Natural killer cell (primary cell): Measurements from ENCODE around the gene BPIFB1. TPM values are rescaled to one million over a fixed set of nuclear protein-coding genes. Genes with fewer than 3 reads are reported as not detected.

Source experiments
- ATAC-seq, 3 donors: fragments of 150-1000 bp in 2 of 3; fragments of 200-7000 bp in 1 of 3; cut with Tn5 transposase; 1 replicate in 1 of 3; 2 replicates in 2 of 3; pipeline ENCODE4 v1.10.0; 2021; ENCODE audit warnings: mild to moderate bottlenecking in 2 of 3, moderate library complexity in 2 of 3
- DNase-seq, 2 donors: peaks; one replicate each; pipeline versions ENCODE4 v3.0.0 to v3.0.0-alpha.2; 2013 to 2021; ENCODE audit warnings: mixed read lengths in 1 of 2
- H3K27ac ChIP-seq: one replicate; pipeline ENCODE4 v1.5.1; 2013; ENCODE audit warnings: mild to moderate bottlenecking, low read length
- H3K27me3 ChIP-seq: one replicate; pipeline ENCODE4 v1.6.1; 2013; ENCODE audit warnings: low read length; ENCODE audit not compliant: control insufficient read depth, insufficient read depth
- H3K36me3 ChIP-seq: one replicate; pipeline ENCODE4 v1.6.1; 2013; ENCODE audit warnings: low read length; ENCODE audit not compliant: control insufficient read depth, insufficient read depth
- H3K4me1 ChIP-seq: one replicate; pipeline ENCODE4 v1.6.1; 2013; ENCODE audit warnings: low read length; ENCODE audit not compliant: control insufficient read depth, insufficient read depth
- H3K4me3 ChIP-seq: one replicate; pipeline ENCODE4 v1.5.1; 2013; ENCODE audit warnings: low read length
- H3K9me3 ChIP-seq: one replicate; pipeline ENCODE4 v1.6.1; 2013; ENCODE audit warnings: low read length; ENCODE audit not compliant: control insufficient read depth, insufficient read depth
- H3K27ac Mint-ChIP-seq, 2 donors: one replicate each; pipeline ENCODE4 v1.8.0; 2022; ENCODE audit warnings: mild to moderate bottlenecking in 2 of 2, mixed read lengths in 2 of 2, moderate library complexity in 1 of 2
- H3K27me3 Mint-ChIP-seq, 2 donors: one replicate each; pipeline ENCODE4 v1.8.0; 2022; ENCODE audit warnings: low read depth in 2 of 2, mixed read lengths in 2 of 2
- H3K36me3 Mint-ChIP-seq: one replicate; pipeline ENCODE4 v1.8.0; 2022; ENCODE audit warnings: mixed read lengths
- H3K4me1 Mint-ChIP-seq, 2 donors: one replicate each; pipeline ENCODE4 v1.8.0; 2022; ENCODE audit warnings: mixed read lengths in 2 of 2
- H3K4me3 Mint-ChIP-seq: one replicate; pipeline ENCODE4 v1.8.0; 2022; ENCODE audit warnings: mild to moderate bottlenecking, moderate library complexity, mixed read lengths
- H3K9me3 Mint-ChIP-seq, 2 donors: one replicate each; pipeline ENCODE4 v1.8.0; 2022; ENCODE audit warnings: mixed read lengths in 2 of 2
- CTCF ChIP-seq: fragments of 200-600 bp; IDR thresholded peaks from one replicate; pipeline ENCODE4 v1.8.0; 2022; ENCODE audit warnings: antibody characterized with exemption
- WGBS: methylation state at CpG from one replicate; pipeline ENCODE4 v1.1.7; 2013; ENCODE audit warnings: missing lambda C conversion rate; ENCODE audit not compliant: insufficient coverage; 5-methylcytosine and 5-hydroxymethylcytosine counted together
- intact Hi-C: fragments of 100-400 bp; cut with micrococcal nuclease; formaldehyde crosslinking; loops from one replicate; pipeline ENCODE4 v1.14.2; 2022
- total RNA-seq, 4 donors: library from RNA; stranded (reverse); fragments of 120-200 nt in 1 of 4; gene quantifications; one replicate each; pipeline versions ENCODE4 v1.2.3 to v1.2.4, GENCODE V29; 2013 to 2022

The BPIFB1 gene
- total RNA-seq, 3 donors from 2014 or later (not counting 1 experiment from before 2014, with no cell fraction given) = not detected

- intact Hi-C loops = no loop called here
- H3K27me3 ChIP-seq = no peaks in the 10 kb centered on the region
- Mint-ChIP-seq H3K4me1 (peaks cover 0 to 4% of the 10 kb centered on the region in 2 donors), H3K9me3 (no peaks in the 10 kb centered on the region), H3K27me3 (peaks cover 21 to 50% of the 10 kb centered on the region in 2 donors), H3K36me3 (no peaks in the 10 kb centered on the region), H3K4me3 (no peak overlapping the region), H3K27ac (no peak overlapping the region)
- TF ChIP-seq CTCF = no peak
- H3K4me3 ChIP-seq = no peak overlapping the region
- 94% methylated on average over 5 of the region's 5 CpGs for WGBS
- no peaks in the 10 kb centered on the region for H3K9me3 ChIP-seq
- H3K4me1 ChIP-seq = no peaks in the 10 kb centered on the region
- no peaks in the 10 kb centered on the region for H3K36me3 ChIP-seq
- no peak for DNase-seq
- ATAC-seq = no peak
- H3K27ac ChIP-seq = no peak overlapping the region
Observed at GRCh38 chr20:33257237-33257636, 25.8 kb upstream of the BPIFB1 start.

DNA sequence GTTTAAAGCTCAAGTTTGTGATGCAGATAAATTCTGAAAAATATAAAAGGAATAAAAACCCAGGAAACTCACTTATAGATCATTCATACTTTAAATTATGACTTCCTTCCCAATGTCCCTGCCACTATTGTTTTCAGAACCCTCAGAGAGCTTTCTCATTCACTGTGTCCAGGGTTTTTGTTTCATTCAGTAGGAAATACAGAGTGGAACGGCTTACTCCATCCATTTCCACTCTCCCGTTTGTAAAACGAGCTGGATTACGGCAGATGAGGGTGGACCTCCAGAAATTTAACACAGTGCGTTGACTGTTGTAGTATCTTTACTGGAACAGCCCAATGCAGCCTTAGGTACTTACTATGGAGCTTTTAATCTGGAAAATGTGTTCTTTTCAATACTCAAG is 23.6 kb upstream of the BPIFB1 start:
- Mint-ChIP-seq H3K36me3 (no peaks in the 10 kb centered on the region), H3K4me3 (no peak overlapping the region), H3K27ac (no peak overlapping the region), H3K9me3 (no peaks in the 10 kb centered on the region), H3K27me3 (peaks cover 19 to 54% of the 10 kb centered on the region in 2 donors), H3K4me1 (peaks cover 0 to 5% of the 10 kb centered on the region in 2 donors)
- Histone ChIP-seq H3K36me3 (no peaks in the 10 kb centered on the region), H3K9me3 (no peaks in the 10 kb centered on the region), H3K4me3 (no peak overlapping the region), H3K27ac (no peak overlapping the region), H3K4me1 (no peaks in the 10 kb centered on the region), H3K27me3 (no peaks in the 10 kb centered on the region)
- DNase-seq (no peak), ATAC-seq (no peak)
- 59% methylated on average over 5 of the region's 5 CpGs for WGBS
- intact Hi-C loops = no loop called here
- no peak for TF ChIP-seq CTCF

DNA sequence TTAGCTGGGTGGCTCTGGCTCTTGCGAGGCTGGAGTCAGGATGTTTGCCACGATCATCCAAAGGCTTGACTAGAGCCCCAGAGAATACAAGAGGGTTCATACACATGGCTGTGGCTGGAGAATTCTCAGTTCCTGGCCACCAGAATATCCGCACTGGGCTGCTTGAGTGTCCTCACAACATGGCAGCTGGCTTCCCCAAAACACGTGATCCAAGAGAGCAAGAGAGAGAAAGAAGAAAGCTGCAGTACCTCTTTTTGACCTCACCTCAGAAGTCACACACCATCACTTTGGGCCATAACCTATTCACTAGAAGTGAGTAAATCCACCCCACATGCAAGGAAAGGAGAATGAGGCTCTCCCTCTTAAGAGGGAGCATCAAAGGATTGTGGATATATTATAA is 21.5 kb upstream of the BPIFB1 start:
- no peak for TF ChIP-seq CTCF
- Histone ChIP-seq H3K27me3 (no peaks in the 10 kb centered on the region), H3K4me3 (no peak overlapping the region), H3K4me1 (no peaks in the 10 kb centered on the region), H3K9me3 (no peaks in the 10 kb centered on the region), H3K27ac (no peak overlapping the region), H3K36me3 (no peaks in the 10 kb centered on the region)
- H3K36me3 Mint-ChIP-seq = no peaks in the 10 kb centered on the region
- peaks cover 0 to 5% of the 10 kb centered on the region in 2 donors for H3K4me1 Mint-ChIP-seq
- peaks cover 16 to 36% of the 10 kb centered on the region in 2 donors for H3K27me3 Mint-ChIP-seq
- no peak overlapping the region for H3K27ac Mint-ChIP-seq
- intact Hi-C loops = no loop called here
- H3K9me3 Mint-ChIP-seq = no peaks in the 10 kb centered on the region
- DNase-seq (no peak), ATAC-seq (no peak)
- WGBS = 92% methylated on average over 4 of the region's 4 CpGs
- H3K4me3 Mint-ChIP-seq = no peak overlapping the region

DNA sequence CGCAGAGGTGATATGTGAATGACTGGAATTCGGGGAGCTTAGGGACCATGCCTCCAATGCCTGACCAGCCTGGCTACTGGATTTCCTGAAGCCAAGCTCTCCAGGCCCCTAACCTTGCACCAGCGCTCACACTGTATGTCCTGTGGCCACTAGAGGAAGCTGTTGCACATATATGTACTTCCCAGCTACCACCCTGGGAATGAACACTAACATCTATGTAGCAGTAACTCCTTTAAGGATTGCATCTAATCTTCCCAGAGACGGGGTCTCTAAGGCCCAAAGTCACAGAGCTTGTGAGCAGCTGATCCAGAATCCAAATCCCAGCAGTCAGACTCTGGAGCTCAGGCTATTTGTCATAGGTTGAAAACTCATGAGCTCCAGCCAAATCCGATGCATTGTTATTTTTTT is 20.4 kb upstream of the BPIFB1 start:
- Histone ChIP-seq H3K9me3 (no peaks in the 10 kb centered on the region), H3K4me3 (no peak overlapping the region), H3K4me1 (no peaks in the 10 kb centered on the region), H3K36me3 (no peaks in the 10 kb centered on the region), H3K27me3 (no peaks in the 10 kb centered on the region), H3K27ac (no peak overlapping the region)
- DNase-seq (peak in 1 of 2 donors; percentile 15), ATAC-seq (peak in 2 of 3 donors; percentile 53 to 60)
- peaks cover 12 to 34% of the 10 kb centered on the region in 2 donors for H3K27me3 Mint-ChIP-seq
- WGBS = 44% methylated on average over 5 of the region's 5 CpGs
- H3K9me3 Mint-ChIP-seq = no peaks in the 10 kb centered on the region
- H3K4me3 Mint-ChIP-seq = no peak overlapping the region
- peaks cover 0 to 7% of the 10 kb centered on the region in 2 donors for H3K4me1 Mint-ChIP-seq
- intact Hi-C loops = no loop called here
- TF ChIP-seq CTCF = no peak
- H3K36me3 Mint-ChIP-seq = no peaks in the 10 kb centered on the region
- no peak overlapping the region for H3K27ac Mint-ChIP-seq
